K562 (cell line): Measurements from ENCODE around the gene SLC35F2. TPM values are rescaled to one million over a fixed set of nuclear protein-coding genes. Genes with fewer than 3 reads are reported as not detected.

Experiments
- ARID4B ChIP-seq: sonication (generic); formaldehyde crosslinking; IDR thresholded peaks from 2 replicates; pipeline ENCODE4 v1.8.0; 2022; ENCODE audit warnings: mild to moderate bottlenecking, missing genetic modification reagents
- CXXC5 ChIP-seq: fragments of 250-450 bp; sonication (Bioruptor Pico); IDR thresholded peaks from 2 replicates; pipeline ENCODE4 v1.8.0; 2022; ENCODE audit warnings: inconsistent platforms, mild to moderate bottlenecking, moderate library complexity
- PPARD ChIP-seq: fragments of 250-450 bp; sonication (Bioruptor Pico); IDR thresholded peaks from 2 replicates; pipeline ENCODE4 v1.8.0; 2022; ENCODE audit warnings: inconsistent platforms, mild to moderate bottlenecking, moderate library complexity
- SIRT6 ChIP-seq: IDR thresholded peaks from one replicate; pipeline ENCODE4 v1.6.1; 2012; ENCODE audit warnings: low read depth, mild to moderate bottlenecking, control low read depth, inconsistent platforms, low read length, moderate library complexity
- SMAD3 ChIP-seq: fragments of 450-650 bp; formaldehyde crosslinking; conservative IDR thresholded peaks from 2 replicates; pipeline ENCODE4 v1.4.0; 2020; ENCODE audit warnings: mild to moderate bottlenecking
- ZBTB17 ChIP-seq: fragments of 450-650 bp; formaldehyde crosslinking; IDR thresholded peaks from 2 replicates; pipeline ENCODE4 v1.4.0; 2020; ENCODE audit warnings: mild to moderate bottlenecking
- ZBTB9 ChIP-seq: fragments of 450-650 bp; formaldehyde crosslinking; IDR thresholded peaks from 2 replicates; pipeline ENCODE4 v1.4.0; 2020; ENCODE audit warnings: mild to moderate bottlenecking, moderate library complexity
- ZC3H4 ChIP-seq: sonication (generic); formaldehyde crosslinking; IDR thresholded peaks from 2 replicates; pipeline ENCODE4 v1.9.0; 2021; ENCODE audit warnings: missing genetic modification reagents, borderline replicate concordance
- ZNF263 ChIP-seq: sonication (generic); formaldehyde crosslinking; IDR thresholded peaks from 2 replicates; pipeline ENCODE4 v1.8.0; 2022; ENCODE audit warnings: mild to moderate bottlenecking, missing genetic modification reagents, borderline replicate concordance
- ZNF592 ChIP-seq: fragments of 450-650 bp; IDR thresholded peaks from 2 replicates; pipeline ENCODE4 v1.6.1; 2017; ENCODE audit warnings: antibody characterized with exemption, mild to moderate bottlenecking
- ZNF644 ChIP-seq: fragments of 200-800 bp; sonication (Bioruptor generic); IDR thresholded peaks from 2 replicates; pipeline ENCODE4 v1.6.1; 2016; ENCODE audit warnings: low read depth, missing genetic modification characterization, missing compliant biosample characterization
- ZNF740 ChIP-seq, 3 experiments: fragments of 200-800 bp in 1 of 3; sonication (Bioruptor generic) in 1 of 3; sonication (generic) in 1 of 3; formaldehyde crosslinking in 1 of 3; IDR thresholded peaks; 2 replicates each; pipeline versions ENCODE4 v1.6.1 to v1.8.0; 2016 to 2022; ENCODE audit warnings: mild to moderate bottlenecking in 2 of 3, missing compliant biosample characterization in 2 of 3, missing genetic modification characterization in 2 of 3, missing genetic modification reagents in 1 of 3
- polyA plus RNA-seq, 8 experiments: library from polyadenylated mRNA; depleted of rRNA in 4 of 8; stranded (reverse) in 5 of 8; unstranded in 3 of 8; fragments of >200 nt; fragmentation: Nextera tagmentation in 2 of 8; fragmentation: Illumina TruSeq in 1 of 8; extraction: Ambion mirVana in 2 of 8; extraction: Trizol in 1 of 8; gene quantifications; 2 replicates each; pipeline versions ENCODE4 v1.2.1 to v1.2.3, GENCODE V29; 2011 to 2014; ENCODE audit warnings: inconsistent platforms in 1 of 8, missing spikeins in 1 of 8
- total RNA-seq, 7 experiments: library from RNA; depleted of rRNA in 6 of 7; stranded (reverse); fragments of >200 nt in 6 of 7; fragmentation: Illumina TruSeq in 2 of 7; extraction: Trizol in 2 of 7; gene quantifications; 2 replicates each; pipeline versions ENCODE4 v1.2.1 to v1.2.3, GENCODE V29; 2011 to 2021; ENCODE audit warnings: low replicate concordance in 1 of 7

SLC35F2 gene
- total and polyA plus RNA-seq, 9 of the 15 experiments (the other 6 are each of a cell fraction or from before 2014, with no cell fraction given): 28.6 to 63.9 (median 53.4) TPM

GRCh38 chr11:107785401-107785800 is 73.2 kb downstream of the SLC35F2 start (continued):
- TF ChIP-seq ARID4B (CRISPR knock-in tag) (no peak), ZNF644 (tag) (no peak), CXXC5 (CRISPR knock-in tag) (no peak), ZNF592 (no peak), SIRT6 (no peak), SMAD3 (CRISPR knock-in tag) (no peak), ZNF740 (CRISPR knock-in tag; IDR thresholded peaks at IDR 0.05) (no peak), ZNF740 (tag; IDR thresholded peaks at IDR 0.05) (no peak), ZNF263 (CRISPR knock-in tag) (no peak), ZC3H4 (CRISPR knock-in tag) (no peak), ZBTB9 (CRISPR knock-in tag) (no peak), PPARD (CRISPR knock-in tag) (no peak), ZBTB17 (no peak)
